Measurements from ENCODE around the gene FOXN3.
"Not testable (repeated sequence)": the region's sequence is repeated elsewhere in the genome, so short reads cannot be mapped to it uniquely, and the experiment has no call there.

Gene FOXN3

DNA sequence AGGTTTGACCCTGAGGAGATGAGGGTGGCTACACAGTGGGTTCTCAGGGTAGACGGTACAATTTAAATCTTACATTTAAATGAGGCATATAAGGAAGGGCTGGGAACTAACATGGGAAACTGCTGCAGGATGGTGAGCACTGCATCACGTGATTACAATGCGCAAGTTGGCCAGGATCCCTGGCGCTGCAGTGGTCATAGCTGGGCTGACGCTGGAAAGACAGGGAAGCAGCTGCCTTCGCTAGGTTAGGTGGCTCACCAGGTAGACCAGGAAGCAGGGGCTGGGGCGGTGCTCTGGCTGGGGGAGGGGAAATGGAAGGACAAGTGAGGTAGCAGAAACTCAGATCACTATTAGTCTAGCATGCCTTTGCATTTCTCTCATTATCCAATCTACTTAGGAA lies 149.9 kb downstream of the FOXN3 start:
- DNase-seq = no peak

DNA sequence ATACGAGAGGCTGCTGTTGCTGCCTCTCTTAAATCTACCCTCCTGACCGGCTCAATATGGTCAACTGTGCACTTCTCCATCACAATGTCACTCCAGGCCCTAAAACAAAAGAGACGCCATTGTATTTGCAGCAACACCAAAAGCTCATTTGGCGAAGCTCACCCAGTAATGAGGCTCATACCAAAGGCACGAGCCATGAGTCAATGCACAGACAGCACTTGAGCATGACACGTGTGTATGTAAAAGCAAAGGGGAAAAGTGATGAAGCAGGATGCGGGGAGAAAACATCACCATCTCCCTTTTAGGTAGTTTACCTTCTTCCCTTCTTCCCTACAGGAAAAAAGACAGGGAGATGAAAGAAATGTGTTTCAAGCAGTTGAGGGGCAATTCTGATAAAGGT lies 150.3 kb downstream of the FOXN3 start:
- DNase-seq = no peak

DNA sequence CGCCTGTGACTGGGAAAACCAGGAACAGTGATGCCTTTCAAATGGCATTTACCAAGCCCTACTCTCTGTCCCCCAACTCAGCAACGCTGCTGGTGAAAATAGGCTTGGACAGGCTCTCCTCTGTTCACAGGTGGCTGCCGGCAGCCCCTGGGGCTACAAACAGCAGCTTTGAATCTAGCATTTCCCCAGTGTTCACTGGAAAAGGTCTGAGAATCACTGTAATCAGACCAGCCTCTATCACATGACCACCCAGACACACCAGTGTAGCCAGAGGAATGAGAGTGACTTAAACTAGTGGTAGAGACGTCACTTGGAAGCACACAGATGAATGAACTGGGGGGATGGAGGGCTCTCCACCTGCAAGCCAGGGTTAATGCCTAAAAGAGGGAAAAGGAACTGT lies 151.8 kb downstream of the FOXN3 start:
- no peak for DNase-seq

DNA sequence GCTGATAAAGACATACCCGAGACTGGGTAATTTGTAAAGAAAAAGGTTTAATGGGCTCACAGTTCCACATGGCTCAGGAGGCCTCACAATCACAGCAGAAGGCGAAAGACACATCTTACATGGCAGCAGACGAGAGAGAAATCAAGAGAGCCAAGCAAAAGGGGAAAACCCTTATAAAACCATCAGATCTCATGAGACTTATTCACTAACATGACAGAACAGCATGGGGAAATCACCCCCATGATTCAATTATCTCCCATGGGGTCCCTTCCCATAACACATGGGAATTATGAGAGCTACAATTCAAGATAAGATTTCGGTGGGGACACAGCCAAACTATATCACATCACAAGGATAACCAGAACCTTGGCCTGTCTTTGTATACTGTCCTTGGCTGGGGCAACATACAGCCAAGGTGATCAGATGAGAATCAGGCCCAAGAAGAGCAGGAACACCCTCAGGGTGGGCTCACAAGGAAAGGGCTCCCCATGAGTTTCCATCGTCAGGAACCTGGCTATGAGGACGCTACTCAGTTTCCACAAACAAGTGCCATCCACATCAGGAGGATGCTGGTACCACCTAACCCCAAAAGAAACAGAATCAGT lies 152.7 kb downstream of the FOXN3 start:
- no peak for DNase-seq

DNA sequence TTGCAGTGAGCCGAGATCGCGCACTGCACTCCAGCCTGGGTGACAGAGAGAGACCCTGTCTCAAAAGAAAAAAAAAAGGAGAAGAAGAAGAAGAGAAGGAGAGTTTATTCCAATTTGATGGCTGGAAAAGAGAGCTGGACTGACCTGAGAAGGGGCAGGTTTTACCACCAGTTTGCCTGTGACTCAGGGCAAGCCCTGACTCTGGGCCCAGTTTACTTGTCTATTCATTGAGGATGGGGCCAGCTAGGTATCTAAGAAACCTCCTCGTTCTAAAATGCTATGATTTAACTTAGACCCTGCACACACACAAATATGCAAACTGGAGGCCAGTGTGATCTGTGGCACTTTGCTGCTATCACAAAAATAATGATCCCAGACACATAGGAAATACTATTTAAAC lies 155.0 kb downstream of the FOXN3 start:
- no peak for DNase-seq

DNA sequence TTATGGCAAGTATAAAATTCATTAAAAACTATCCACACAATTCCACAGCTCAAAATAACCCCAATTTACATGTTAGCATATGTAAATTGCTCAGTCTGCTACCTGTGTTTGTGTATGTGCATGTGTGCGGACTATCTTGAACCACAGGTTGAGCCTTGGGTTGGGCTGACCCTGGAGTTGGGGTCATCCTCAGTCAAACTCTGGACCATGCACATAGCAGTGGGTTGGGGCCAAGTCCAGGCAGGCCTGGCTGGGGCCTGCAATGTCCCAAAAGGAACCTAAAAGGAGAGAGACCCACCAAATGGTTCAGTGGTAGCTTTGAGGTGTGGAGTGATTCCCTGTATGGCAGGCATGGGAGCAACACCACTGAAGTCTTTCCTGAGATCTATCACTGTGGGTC lies 156.1 kb downstream of the FOXN3 start:
- DNase-seq = no peak

DNA sequence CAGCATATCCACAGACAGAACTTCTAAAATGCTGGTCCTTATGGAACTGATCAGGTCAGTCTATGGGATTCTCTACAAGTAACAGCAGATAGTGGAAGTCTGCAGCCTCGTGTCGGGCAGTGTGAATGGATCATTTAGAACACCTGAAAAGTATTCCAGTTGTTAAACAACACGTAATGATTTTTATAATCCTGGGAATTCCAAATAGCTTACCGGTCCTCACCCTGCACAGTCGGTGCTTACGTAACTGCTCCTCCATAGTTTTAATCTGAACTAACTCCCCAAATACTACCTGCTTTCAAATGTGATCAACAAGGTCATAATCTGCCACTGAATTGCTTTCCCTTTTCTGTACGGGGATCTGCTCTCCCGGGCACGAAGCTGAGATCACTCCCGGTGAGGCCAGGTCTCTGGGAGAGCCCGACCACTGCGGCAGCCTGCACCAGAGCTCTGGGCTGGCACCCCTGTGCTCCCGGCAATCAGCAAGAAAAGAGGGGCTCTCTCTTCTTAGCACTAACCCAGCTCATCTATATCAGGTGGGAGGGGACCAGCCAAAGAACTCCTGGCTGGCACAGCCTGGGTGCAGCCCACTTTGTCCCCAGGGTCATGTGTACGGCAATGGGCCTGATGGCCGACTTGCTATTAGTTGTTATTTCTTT lies 157.0 kb downstream of the FOXN3 start:
- DNase-seq = no peak

DNA sequence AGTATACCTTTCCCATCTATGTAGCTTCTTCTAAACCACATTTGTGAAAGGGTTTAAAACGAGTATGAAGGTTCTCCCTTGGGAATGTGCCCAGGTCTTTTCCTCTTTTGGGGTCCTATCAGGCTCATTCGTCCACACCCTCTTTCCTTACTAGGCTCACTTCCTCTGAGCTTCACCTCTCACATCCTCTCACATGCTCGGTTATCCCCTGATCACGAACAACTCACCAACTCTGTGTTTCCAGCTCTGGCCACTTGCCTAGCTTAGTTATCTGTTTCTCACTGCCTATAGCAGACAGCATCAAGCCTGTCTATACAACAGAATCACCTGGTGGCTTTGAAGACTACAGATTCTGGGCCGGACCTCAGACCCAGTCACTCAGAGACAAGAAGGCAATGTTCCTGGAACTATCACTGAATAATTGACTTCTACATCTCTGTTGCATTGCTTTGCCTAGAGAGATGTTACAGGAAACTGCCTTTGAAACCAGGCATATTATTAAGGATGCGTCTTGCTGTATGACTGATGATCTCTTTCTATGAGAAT lies 158.2 kb downstream of the FOXN3 start:
- DNase-seq = no peak

DNA sequence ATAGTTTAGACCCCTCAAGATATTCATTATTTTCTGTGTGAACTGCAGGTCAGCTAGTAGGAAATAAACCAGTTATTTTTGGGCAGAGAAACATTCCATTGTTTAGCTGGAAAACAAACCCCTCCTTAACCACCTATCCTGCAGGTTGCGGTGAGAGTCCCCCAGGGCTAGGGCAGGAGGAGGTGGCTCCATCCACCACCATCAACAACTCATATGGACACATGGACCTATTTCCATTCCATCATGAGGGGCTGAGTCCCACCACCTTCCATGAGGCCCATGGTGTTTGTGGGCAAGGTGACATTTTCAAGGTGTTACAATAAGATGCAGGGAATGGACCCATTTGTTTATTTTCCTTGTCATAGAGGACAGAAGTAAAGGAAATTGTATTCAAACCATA lies 160.1 kb downstream of the FOXN3 start:
- DNase-seq = no peak

DNA sequence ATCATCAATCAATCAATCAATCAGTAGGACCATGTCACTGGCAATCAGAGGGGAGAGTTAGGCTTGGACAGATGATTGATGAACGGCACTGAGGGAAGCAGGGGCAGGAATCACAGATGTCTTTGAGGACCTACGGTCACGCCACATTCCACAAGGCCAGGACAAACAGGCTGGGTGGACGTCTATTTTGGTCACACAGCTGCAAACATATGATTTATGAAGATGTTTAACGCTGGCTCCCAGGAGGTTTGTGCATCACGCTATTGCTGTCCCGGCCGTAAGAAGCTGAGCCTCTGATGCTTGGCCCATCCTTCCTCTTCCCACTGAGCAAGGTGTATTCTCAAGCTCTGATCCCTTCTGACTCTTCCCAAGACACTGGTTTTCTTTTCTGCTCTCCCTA lies 160.8 kb downstream of the FOXN3 start:
- DNase-seq = no peak

DNA sequence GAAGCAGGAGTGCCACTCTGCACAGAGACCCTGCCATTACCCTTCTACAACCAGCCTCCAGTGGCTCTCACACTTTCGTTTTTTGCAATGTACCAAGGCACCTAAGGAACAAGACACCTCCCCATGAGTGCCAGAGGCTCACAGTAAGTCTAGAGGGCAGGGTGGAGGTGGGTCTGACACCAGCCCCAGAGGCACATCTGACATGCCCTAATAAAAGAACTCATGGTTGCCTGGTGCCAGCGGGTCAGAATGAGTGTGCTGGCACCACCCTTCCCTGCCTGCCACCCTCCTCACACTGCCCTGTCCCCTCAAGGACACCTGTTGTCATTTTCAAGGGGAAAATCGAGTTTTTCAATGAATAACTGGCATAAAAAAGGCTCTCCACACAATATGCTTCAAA lies 161.2 kb downstream of the FOXN3 start:
- no peak for DNase-seq

DNA sequence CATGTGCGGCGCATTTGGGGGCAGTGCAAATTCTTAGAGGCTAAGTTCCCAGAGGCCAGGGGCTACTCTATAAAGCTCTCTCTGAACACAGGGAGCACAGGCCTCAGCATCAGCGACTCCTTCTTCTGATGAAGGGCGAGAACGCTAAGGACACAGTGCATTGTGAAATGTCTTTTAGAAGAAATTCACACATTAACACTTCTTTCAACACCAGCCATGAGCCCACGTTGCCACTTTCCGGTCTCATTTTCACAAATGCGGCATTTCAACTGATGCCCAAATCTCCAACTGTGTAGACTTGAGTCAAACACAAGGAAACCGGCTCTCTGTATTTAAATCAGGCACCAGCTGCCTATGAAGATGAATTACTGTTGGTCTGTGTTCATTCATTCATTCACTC lies 162.0 kb downstream of the FOXN3 start:
- DNase-seq = no peak

DNA sequence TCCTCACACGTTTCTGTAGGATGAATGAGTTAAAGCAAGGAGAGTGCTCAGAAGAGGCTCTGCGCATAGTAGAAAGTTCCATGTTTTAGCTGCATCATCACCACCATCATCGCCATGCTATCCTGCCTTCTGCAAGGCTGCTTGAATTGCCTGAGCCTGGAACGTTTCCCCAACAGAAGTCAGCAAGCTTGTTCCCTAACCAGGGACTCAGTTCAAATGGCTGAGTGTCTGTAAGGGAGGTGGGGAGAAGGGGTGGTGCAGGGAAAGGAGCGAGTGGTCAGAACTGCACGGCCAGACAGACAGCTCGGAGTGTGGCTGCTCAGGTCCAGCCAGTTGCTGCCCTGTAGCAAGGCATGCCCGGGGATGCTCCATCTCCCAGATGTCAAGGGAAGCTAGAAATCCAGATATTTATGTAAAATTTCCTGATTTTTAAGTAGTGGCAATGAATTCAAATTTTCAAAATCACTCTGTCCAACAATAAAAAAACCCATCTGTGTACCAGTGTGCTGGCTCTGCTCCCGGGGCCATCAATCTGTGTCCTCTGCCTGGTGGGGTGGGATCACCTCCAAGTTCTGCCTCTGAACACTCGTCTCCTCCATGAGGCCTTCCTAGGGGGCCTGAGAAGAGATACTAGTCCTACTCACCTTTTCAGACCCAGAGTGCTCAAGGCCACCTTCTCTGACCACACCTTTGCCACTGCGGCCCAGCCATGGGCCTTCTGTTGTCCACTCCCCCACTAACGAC lies 162.7 kb downstream of the FOXN3 start:
- no peak for DNase-seq

DNA sequence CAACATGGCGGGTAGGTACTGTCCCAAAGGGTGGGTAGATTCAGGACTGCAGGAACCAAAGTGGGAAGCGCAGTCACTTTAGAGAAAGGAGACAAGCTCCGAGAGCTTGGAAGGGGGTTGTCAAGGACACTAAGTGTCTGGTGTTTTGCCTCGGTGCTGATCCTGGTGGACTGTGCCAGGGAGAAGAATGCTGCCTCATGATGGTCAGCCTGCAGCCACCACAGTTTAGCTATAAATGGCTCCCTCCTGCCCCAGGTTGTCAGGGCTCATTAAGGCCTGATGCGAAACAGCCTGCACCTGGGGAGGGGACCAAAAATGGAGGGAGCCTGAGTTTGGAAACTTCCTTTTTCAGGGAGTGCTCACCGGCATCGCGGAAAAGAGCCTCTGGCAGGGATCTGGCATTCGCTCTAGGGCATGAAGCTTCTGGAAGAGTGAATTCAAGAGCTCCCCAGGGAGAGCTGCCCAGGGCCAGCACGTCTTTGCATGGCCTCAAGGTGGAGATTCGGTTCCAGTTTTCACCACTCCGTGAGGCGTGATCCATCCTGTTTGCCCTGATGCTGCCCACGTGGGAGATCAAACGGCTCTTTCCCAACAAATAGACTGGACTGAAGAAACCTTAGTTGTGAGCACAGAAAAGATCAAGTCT lies 164.0 kb downstream of the FOXN3 start:
- no peak for DNase-seq

DNA sequence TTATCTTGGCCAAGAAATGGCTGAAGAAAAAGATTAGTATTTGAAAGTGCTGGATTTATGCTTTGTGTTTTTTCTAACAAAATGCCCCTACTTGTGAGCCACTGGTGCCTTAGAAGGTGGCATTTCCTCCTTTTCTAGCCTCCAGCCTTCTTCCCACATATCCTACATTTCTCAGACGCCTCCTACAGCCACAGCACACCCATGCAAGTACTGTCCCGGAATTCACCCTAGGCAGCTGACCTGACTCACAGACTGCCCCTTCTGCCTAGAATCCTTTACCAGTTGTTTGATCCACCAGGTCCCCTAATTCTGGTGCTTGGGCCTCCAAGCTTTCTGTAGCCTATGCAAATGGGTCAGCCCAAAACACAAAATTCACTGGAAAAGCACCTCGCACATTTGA lies 166.0 kb downstream of the FOXN3 start:
- DNase-seq = no peak

DNA sequence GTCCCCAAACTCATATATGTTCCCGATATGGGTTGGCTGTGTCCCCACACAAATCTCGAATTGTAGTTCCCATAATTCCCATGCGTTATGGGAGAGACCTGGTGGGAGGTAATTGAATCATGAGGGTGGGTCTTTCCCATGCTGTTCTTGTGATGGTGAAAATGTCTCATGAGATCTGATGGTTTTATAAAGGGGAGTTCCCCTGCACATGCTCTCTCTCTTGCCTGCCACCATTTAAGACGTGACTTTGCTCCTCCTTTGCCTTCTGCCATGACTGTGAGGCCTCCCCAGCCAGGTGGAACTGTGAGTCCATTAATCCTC lies 166.4 kb downstream of the FOXN3 start:
- not testable (repeated sequence) for DNase-seq

DNA sequence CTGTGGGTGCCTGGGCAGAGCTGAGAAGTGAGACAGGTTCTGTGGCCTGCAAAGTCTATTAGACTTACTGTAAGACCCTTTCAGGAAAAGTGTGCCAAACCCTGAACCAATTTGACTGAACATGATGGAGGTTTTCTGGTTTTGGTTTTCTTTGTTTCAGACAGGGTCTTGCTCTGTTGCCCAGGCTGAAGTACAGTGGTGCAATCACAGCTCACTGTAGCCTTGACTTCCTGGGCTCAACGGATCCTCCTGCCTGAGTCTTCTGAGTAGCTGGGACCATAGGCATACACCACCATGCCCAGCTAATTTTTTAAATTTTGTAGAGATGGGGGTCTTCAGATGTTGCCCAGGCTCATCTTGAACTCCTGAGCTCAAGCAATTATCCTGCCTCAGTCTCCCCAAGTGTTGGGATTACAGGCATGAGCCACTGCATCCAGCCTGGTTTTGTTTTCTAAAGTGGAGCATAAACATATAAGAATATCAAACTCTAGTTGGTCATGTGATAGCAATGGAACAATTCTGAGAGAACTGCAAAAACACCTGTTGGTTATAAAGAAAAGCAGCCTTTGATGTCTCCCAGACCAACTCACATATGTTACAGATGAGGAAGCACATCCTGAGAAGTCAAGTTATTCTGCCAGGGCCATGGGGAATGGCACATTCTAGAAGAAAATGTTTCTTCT lies 166.9 kb downstream of the FOXN3 start:
- DNase-seq = no peak

DNA sequence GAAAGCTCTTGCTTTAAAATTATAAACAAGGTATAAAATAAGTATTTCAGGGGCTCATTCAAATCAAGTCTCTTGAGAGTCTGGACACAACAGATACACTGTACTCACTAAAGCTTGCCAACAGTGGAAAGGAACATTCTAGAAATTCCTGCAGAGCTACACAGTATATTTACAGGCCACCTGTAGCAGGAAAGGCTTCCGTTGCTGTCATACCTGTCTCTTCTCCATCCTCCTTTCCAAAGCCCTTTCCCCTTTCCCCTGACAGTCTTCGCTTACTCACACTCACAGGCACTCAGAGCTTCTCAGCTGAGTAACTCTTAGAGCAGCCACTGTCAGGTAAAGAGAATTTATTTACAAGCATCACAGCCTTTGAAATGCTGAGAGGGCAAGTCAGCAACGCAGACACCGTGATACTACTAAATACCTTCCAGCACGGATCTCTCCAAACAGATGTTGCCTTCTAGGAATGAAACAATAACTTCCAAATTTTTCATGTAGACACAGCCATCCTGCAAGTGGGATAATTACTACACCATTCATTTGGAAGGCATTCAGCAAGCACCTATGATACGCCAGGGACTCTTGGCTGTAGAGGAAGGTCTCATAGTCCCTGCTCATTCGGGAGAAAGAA lies 167.9 kb downstream of the FOXN3 start:
- no peak for DNase-seq

DNA sequence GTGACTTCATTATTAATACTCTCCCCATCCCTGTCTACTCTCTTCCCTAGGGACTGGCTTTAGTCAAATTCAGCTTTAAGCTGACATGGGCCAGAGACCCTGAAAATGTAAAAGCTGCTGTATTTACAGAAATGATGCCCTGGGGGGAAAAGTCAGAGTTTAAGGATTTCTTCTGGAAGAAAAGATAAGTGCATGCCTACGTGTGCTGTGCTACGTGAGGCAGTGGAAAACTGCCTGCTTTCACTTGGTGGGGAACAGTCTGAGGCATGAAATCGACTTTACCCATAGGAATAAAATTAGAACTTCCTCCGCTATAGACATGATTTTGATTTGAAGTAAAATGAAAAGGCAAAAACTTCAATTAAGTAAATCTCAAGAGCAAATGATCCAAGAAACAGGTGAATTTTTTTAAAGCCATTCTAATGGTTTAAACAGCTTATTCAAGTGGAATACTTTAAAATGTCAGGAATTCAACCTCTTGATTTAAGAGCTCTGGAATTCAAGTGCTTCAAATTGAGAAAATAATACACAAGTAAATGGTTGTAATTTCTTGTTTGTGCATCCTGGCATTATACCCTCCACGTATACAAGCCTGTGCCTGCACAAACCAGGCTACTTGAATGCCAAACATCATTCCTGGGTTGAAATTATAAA lies 168.5 kb downstream of the FOXN3 start:
- DNase-seq = no peak

DNA sequence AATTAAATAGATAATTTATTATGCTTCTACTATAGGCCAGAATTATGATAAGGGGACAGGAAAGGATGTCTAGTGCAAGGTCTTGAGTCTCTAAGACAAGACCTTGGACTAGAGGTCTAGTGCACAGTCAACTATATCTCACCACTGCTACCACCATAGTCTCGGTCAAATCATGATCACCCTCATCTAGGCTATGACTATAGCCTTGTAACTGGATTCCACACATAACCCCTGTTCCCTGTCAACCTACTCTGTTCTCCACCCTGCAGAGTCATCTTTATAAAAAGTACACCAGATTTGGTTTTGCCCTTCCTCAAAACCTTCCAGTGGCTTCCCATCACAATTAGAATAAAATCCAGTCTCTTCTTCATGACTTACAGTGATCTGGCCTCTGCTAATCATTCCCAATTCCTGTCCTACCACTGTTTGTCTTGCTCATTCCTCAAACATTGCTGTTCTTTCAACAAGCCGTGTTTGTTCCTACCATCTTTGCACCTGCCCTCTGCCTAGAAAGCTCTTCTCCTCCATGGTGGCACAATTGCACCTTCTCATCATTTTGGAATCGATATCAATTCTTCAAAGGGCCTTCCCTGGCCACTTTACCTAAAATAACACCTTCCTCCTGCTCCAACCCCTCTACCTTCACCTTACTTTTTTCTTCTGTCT lies 169.4 kb downstream of the FOXN3 start:
- no peak for DNase-seq

DNA sequence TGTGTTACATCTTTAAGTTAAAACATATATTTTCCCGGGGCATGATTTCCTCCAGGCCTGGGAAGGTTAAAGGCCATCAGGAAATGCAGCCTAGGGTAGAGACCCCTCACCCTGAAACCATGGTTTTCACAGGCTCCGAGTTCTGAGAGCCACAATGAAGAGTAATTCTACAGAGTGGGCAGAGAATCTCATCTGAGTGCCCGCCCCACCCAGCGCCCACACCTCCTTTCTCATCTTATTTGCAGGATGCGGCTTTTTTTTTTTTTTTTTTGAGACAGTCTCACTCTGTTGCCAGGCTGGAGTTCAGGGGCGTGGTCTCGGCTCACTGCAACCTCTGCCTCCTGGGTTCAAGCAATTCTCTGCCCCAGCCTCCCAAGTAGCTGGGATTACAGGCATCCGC lies 170.7 kb downstream of the FOXN3 start:
- no peak for DNase-seq

DNA sequence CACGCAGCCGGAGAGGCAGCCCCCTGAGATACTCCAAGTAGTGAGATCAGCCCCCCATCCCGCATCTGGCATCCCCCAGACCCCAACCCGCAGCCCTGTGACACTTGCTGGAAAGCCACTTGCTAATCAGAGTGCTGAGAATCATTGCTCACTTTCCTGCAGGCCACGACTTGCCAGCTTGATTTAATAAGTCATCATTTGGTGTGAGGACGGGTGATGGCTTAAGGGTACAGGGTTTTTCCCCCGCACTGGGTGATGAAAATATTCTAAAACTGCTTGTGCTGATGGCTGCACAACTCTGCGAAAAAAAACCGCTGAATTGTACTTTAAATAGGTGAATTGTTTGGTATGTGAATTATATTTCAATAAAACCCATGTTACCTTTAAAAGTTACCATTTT lies 171.2 kb downstream of the FOXN3 start:
- no peak for DNase-seq
